GM12878 (cell line): ENCODE data around the gene FGFRL1.

Experiments used
- CREM ChIP-seq: IDR thresholded peaks from 2 replicates; pipeline ENCODE4 v1.6.1; 2014; ENCODE audit warnings: antibody characterized with exemption, low read depth
- EZH2 ChIP-seq: IDR thresholded peaks from 2 replicates; pipeline ENCODE4 v1.6.1; 2012; ENCODE audit warnings: low read depth, mild to moderate bottlenecking, control low read depth, inconsistent platforms, low read length, borderline replicate concordance; ENCODE audit not compliant: control insufficient read depth
- FOXK2 ChIP-seq: fragments of 450-650 bp; IDR thresholded peaks from 2 replicates; pipeline ENCODE4 v1.6.1; 2017; ENCODE audit warnings: mild to moderate bottlenecking, moderate library complexity
- MTA2 ChIP-seq: fragments of 450-650 bp; IDR thresholded peaks from 2 replicates; pipeline ENCODE4 v1.6.1; 2016; ENCODE audit warnings: low read depth, mild to moderate bottlenecking, moderate library complexity
- MYB ChIP-seq: fragments of 150-350 bp; IDR thresholded peaks from 2 replicates; pipeline ENCODE4 v1.6.1; 2014; ENCODE audit warnings: mild to moderate bottlenecking, low read depth, low read length, borderline replicate concordance
- POLR2AphosphoS5 ChIP-seq: IDR thresholded peaks from 2 replicates; pipeline ENCODE4 v1.6.1; 2011; ENCODE audit warnings: mild to moderate bottlenecking, low read length, inconsistent platforms
- RAD21 ChIP-seq: IDR thresholded peaks from 2 replicates; pipeline ENCODE4 v1.6.1; 2011; ENCODE audit warnings: mild to moderate bottlenecking, low read depth, low read length, moderate library complexity; ENCODE audit not compliant: insufficient read depth
- TCF12 ChIP-seq: IDR thresholded peaks from 2 replicates; pipeline ENCODE4 v1.6.1; 2011; ENCODE audit warnings: low read depth, mild to moderate bottlenecking, low read length
- TF ChIP-seq, protein P1 (sequence below), 3 experiments: IDR thresholded peaks in 2 of 3; conservative IDR thresholded peaks in 1 of 3; 2 replicates each; pipeline ENCODE4 v1.5.1; 2011; ENCODE audit warnings: low read depth in 3 of 3, low read length in 3 of 3, mild to moderate bottlenecking in 3 of 3, control low read depth in 2 of 3, moderate library complexity in 2 of 3, inconsistent platforms in 1 of 3, mixed read lengths in 1 of 3; ENCODE audit not compliant: control insufficient read depth in 2 of 3, insufficient read depth in 1 of 3; ENCODE audit errors: extremely low read depth in 1 of 3

- TF ChIP-seq FOXK2 (no peak), CREM (no peak), POLR2AphosphoS5 (no peak), MTA2 (no peak), TCF12 (no peak), RAD21 (no peak), MYB (no peak), EZH2 (no peak)
- TF ChIP-seq, protein P1, sequence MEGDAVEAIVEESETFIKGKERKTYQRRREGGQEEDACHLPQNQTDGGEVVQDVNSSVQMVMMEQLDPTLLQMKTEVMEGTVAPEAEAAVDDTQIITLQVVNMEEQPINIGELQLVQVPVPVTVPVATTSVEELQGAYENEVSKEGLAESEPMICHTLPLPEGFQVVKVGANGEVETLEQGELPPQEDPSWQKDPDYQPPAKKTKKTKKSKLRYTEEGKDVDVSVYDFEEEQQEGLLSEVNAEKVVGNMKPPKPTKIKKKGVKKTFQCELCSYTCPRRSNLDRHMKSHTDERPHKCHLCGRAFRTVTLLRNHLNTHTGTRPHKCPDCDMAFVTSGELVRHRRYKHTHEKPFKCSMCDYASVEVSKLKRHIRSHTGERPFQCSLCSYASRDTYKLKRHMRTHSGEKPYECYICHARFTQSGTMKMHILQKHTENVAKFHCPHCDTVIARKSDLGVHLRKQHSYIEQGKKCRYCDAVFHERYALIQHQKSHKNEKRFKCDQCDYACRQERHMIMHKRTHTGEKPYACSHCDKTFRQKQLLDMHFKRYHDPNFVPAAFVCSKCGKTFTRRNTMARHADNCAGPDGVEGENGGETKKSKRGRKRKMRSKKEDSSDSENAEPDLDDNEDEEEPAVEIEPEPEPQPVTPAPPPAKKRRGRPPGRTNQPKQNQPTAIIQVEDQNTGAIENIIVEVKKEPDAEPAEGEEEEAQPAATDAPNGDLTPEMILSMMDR (IDR thresholded peaks at IDR 0.05 in 2 of 3, conservative IDR thresholded peaks at IDR 0.05 in 1 of 3; ENCODE audit: control insufficient read depth in 2 of 3, extremely low read depth in 1 of 3, insufficient read depth in 1 of 3, low read depth in 3 of 3, low read length in 3 of 3), result peak in 1 of 3 experiments; percentile 27; a peak in 1 of 6 replicates
Observed at GRCh38 chr4:1015179-1015578, 3.8 kb downstream of the FGFRL1 start.
